AG04450 (cell line): Measurements from ENCODE around the gene CRIM1. TPM values are rescaled to one million over a fixed set of nuclear protein-coding genes. Genes with fewer than 3 reads are reported as not detected.

Source experiments
- CTCF ChIA-PET: fragments of 300-600, 350-600 bp; formaldehyde crosslinking; extraction: SDS; loops from one replicate; lab custom pipeline; 2022; ENCODE audit warnings: antibody characterized with exemption, inconsistent platforms; lab: Charles Lee
- POLR2A ChIA-PET: fragments of 350-600 bp; formaldehyde crosslinking; extraction: SDS; loops from one replicate; lab custom pipeline; 2021; ENCODE audit warnings: antibody characterized with exemption, inconsistent platforms; lab: Yijun Ruan, JAX
- DNase-seq: peaks from one replicate; pipeline ENCODE4 v3.0.0-alpha.2; 2011; ENCODE audit warnings: low read depth, low spot score
- H3K27ac ChIP-seq: one replicate; pipeline ENCODE4 v1.5.1; 2012; ENCODE audit warnings: low read depth, low read length, control low read depth
- H3K27me3 ChIP-seq: one replicate; pipeline ENCODE4 v1.6.0; 2012; ENCODE audit warnings: low read length; ENCODE audit not compliant: control insufficient read depth, insufficient read depth
- H3K4me3 ChIP-seq: 2 replicates; pipeline ENCODE4 v1.5.1; 2011; ENCODE audit warnings: mild to moderate bottlenecking, low read depth, low read length, control low read depth
- H3K9me3 ChIP-seq: 2 replicates; pipeline ENCODE4 v1.5.1; 2012; ENCODE audit warnings: low read length; ENCODE audit not compliant: control insufficient read depth, insufficient read depth
- polyA plus RNA-seq: library from polyadenylated mRNA; depleted of rRNA; stranded (reverse); fragments of >200 nt; gene quantifications from 2 replicates; pipeline ENCODE4 v1.2.3, GENCODE V29; 2011
- TF ChIP-seq, protein P1 (sequence below): IDR thresholded peaks from 2 replicates; pipeline ENCODE4 v1.5.1; 2011; ENCODE audit warnings: low read depth, low read length, control low read depth, inconsistent platforms

Gene CRIM1
- polyA plus RNA-seq, 1 experiment: 142 TPM

DNA sequence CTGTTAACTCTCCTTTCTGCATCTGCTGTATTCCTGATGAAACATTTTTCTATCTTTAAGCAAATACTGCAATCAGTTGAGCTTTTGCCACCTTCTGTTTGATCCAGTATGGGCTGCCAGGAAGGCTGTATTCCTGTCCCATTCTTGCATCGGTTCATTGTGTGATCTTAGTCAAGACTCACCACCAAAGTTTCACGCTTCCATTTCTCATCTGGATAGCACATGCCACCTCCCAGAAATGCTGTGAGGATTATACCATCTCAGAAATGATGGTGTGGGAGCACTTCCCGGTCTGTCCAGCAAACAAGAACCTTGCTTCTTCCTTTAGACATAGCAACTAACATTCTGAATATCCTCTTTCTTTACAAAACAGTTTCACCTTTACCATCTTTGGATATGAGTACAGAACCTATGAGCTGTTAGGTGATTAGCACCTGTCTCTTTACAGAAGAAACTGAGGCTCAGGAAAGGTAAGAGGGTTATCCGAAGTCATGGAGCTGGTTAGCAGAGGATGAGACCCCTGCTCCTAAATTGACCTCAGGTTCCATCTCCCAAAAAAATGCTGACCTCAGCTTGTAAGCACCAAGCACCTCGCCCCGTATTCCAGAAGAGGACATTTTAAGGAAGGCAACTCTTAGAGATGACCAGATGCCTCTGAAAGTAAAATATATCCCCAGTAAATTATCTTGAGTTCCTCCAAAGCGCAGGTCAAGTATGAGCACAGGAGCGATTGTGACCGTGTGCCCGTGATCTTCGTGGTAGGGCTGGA is 185.6 kb downstream of the CRIM1 start:
- H3K27ac ChIP-seq: no peak overlapping the region
- TF ChIP-seq, protein P1, sequence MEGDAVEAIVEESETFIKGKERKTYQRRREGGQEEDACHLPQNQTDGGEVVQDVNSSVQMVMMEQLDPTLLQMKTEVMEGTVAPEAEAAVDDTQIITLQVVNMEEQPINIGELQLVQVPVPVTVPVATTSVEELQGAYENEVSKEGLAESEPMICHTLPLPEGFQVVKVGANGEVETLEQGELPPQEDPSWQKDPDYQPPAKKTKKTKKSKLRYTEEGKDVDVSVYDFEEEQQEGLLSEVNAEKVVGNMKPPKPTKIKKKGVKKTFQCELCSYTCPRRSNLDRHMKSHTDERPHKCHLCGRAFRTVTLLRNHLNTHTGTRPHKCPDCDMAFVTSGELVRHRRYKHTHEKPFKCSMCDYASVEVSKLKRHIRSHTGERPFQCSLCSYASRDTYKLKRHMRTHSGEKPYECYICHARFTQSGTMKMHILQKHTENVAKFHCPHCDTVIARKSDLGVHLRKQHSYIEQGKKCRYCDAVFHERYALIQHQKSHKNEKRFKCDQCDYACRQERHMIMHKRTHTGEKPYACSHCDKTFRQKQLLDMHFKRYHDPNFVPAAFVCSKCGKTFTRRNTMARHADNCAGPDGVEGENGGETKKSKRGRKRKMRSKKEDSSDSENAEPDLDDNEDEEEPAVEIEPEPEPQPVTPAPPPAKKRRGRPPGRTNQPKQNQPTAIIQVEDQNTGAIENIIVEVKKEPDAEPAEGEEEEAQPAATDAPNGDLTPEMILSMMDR: no peak
- no peak overlapping the region for H3K4me3 ChIP-seq
- no peaks in the 10 kb centered on the region for H3K27me3 ChIP-seq
- ChIA-PET POLR2A (no interaction called here), CTCF (interaction anchor here (1.2 to 1.9 kb wide), 2 partner anchors 8 to 123 kb away, joined by 3 to 5 read pairs; no protein-coding TSS in a partner anchor)
- DNase-seq: no peak
- no peaks in the 10 kb centered on the region for H3K9me3 ChIP-seq

DNA sequence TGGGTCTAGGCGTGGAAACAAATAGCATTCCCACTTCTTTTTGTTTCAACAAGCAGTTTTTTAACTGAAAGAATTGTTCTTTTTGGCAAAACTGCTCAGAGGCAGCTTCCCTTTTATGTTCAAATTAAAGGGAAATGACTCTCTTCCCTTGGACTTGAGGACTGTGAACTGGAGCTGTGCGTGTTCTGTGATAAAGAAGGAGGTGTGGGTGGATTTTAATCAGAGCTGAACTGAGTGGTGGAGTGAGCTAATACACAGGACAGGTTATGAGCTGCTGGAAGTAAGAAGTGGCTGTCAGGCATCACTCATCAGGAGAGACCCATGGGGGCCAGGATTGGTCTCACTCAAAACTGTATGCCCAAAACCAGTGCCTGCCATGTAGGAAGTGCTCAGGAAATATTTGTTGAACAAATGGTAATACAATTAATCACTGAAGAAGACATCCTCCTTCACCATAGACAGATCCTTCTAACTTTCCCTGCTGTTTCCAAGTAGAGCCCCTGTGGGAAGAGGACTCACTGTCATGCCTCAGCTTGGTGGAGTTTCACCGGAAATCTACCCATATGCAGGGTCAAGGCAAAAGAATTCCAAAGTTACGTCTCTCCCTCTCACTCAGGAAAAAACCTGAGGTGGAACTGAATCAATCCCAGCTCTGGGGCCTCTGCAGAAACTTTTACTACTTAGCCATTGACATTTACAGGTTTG is 186.5 kb downstream of the CRIM1 start:
- DNase-seq: no peak
- no peaks in the 10 kb centered on the region for H3K9me3 ChIP-seq
- TF ChIP-seq, protein P1: no peak
- CTCF ChIA-PET: interaction anchor here (1.1 to 1.9 kb wide), 2 partner anchors 12 to 122 kb away, joined by 3 to 5 read pairs; no protein-coding TSS in a partner anchor
- H3K4me3 ChIP-seq: no peak overlapping the region
- POLR2A ChIA-PET: no interaction called here
- H3K27me3 ChIP-seq: no peaks in the 10 kb centered on the region
- H3K27ac ChIP-seq: no peak overlapping the region

DNA sequence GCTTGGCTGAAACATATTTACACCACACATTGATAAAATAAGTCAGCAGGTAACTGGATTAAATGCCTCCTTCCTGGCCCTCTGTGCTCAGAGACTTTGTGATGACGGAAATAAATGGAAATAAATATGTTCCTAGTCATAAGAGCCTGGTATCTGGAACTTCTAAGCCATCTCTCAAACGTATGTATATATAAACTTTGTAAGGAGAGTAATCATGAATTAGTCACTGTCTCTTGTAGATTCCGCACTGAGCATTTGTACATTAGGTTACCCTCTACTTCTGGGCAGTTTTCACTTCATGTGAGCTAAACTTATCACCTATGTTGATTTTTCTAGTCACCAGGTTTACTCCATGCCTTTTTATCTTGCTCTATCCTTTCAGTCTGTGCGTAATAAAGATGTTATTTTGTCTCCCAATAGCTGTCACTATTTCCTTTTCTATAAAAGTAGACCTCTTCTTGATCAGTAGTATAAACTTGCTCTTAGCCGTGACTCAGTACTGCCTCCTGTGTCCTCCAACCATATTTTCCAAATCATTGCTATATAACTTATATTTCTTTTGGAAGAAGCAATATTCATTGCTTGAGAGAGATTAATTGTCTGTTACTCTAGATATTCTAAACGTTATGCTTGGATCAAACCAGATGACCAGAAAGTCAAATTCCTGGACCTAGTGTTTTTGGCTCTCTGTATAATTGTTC is 189.2 kb downstream of the CRIM1 start:
- POLR2A ChIA-PET: no interaction called here
- CTCF ChIA-PET: interaction anchor here (0.7 to 3.9 kb wide), 7 partner anchors 8 to 194 kb away, joined by 3 to 16 read pairs (median 8); no protein-coding TSS in a partner anchor
- Histone ChIP-seq H3K27ac (no peak overlapping the region), H3K4me3 (no peak overlapping the region), H3K27me3 (no peaks in the 10 kb centered on the region), H3K9me3 (no peaks in the 10 kb centered on the region)
- TF ChIP-seq, protein P1: peak; percentile 48
- DNase-seq: no peak

- DNase-seq: no peak
- Histone ChIP-seq H3K27me3 (no peaks in the 10 kb centered on the region), H3K9me3 (no peaks in the 10 kb centered on the region), H3K4me3 (no peak overlapping the region), H3K27ac (no peak overlapping the region)
- CTCF ChIA-PET: interaction anchor here (0.7 to 3.9 kb wide), 9 partner anchors 9 to 195 kb away, joined by 3 to 16 read pairs (median 4); no protein-coding TSS in a partner anchor
- POLR2A ChIA-PET: interaction anchor here (0.6 kb wide), 1 partner anchor 261 kb away, joined by 5 read pairs; no protein-coding TSS in a partner anchor
- TF ChIP-seq, protein P1: peak; percentile 21; the same call in 1 of the 2 replicates
Observed at GRCh38 chr2:36545871-36546416, 190.4 kb downstream of the CRIM1 start.
